AG04450 (cell line): Measurements from ENCODE around the gene SSX2IP. TPM values are rescaled to one million over a fixed set of nuclear protein-coding genes. Genes with fewer than 3 reads are reported as not detected.

ENCODE experiments used
- CTCF ChIA-PET: fragments of 300-600, 350-600 bp; formaldehyde crosslinking; extraction: SDS; loops from one replicate; lab custom pipeline; 2022; ENCODE audit warnings: antibody characterized with exemption, inconsistent platforms; lab: Charles Lee
- POLR2A ChIA-PET: fragments of 350-600 bp; formaldehyde crosslinking; extraction: SDS; loops from one replicate; lab custom pipeline; 2021; ENCODE audit warnings: antibody characterized with exemption, inconsistent platforms; lab: Yijun Ruan, JAX
- DNase-seq: peaks from one replicate; pipeline ENCODE4 v3.0.0-alpha.2; 2011; ENCODE audit warnings: low read depth, low spot score
- H3K27ac ChIP-seq: one replicate; pipeline ENCODE4 v1.5.1; 2012; ENCODE audit warnings: low read depth, low read length, control low read depth
- H3K27me3 ChIP-seq: one replicate; pipeline ENCODE4 v1.6.0; 2012; ENCODE audit warnings: low read length; ENCODE audit not compliant: control insufficient read depth, insufficient read depth
- H3K4me3 ChIP-seq: 2 replicates; pipeline ENCODE4 v1.5.1; 2011; ENCODE audit warnings: mild to moderate bottlenecking, low read depth, low read length, control low read depth
- H3K9me3 ChIP-seq: 2 replicates; pipeline ENCODE4 v1.5.1; 2012; ENCODE audit warnings: low read length; ENCODE audit not compliant: control insufficient read depth, insufficient read depth
- CTCF ChIP-seq: IDR thresholded peaks from 2 replicates; pipeline ENCODE4 v1.5.1; 2011; ENCODE audit warnings: low read depth, low read length, control low read depth, inconsistent platforms
- polyA plus RNA-seq: library from polyadenylated mRNA; depleted of rRNA; stranded (reverse); fragments of >200 nt; gene quantifications from 2 replicates; pipeline ENCODE4 v1.2.3, GENCODE V29; 2011

Gene SSX2IP
- polyA plus RNA-seq, 1 experiment, result 31.7 TPM

DNA sequence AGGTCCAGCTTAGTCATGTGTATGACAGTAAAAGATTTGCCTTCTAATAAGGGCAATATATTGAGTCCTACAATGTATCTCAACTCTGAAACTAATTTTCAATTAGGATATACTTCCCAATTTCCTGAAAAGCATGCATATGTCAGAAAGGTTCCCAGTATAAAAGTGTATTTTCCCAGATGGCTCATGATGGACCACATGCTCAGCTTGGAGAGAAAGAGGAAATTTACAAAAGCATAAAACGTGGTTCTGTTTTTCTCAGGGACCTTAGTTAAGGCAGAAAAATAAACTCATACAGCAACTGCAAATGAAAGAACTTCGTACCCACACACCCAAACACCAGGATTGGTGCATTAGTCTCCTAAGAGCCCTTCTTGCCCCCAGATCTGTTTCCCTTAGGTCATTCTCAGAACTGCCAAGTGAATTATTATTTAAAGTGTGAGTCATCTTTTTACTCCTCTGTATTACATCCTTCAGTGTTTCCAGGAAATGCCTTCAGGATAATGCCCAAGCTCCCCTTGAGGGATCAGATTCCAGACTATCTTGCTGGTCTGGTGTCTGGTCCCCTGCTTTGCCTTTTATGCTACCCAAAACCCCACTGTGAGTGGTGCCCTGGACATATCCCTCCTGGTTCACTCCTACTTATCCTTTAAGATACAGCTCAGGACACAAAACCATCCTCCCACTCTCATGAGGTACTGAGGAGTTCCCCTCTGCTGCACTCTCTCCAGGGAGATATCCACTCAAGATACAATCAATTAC is 57.4 kb downstream of the SSX2IP start:
- H3K27ac ChIP-seq, result no peak overlapping the region
- peak; percentile 18 for DNase-seq
- ChIA-PET POLR2A (no interaction called here), CTCF (interaction anchor here (0.9 kb wide), 1 partner anchor 121 kb away, joined by 4 read pairs; no protein-coding TSS in a partner anchor)
- no peaks in the 10 kb centered on the region for H3K27me3 ChIP-seq
- peaks cover 6% of the 10 kb centered on the region; the same call in 1 of the 2 replicates for H3K9me3 ChIP-seq
- H3K4me3 ChIP-seq, result no peak overlapping the region
- TF ChIP-seq CTCF, result no peak

GRCh38 chr1:84632137-84632536 is 58.1 kb downstream of the SSX2IP start:
- ChIA-PET POLR2A (no interaction called here), CTCF (interaction anchor here (0.9 kb wide), 1 partner anchor 122 kb away, joined by 4 read pairs; no protein-coding TSS in a partner anchor)
- DNase-seq, result no peak
- Histone ChIP-seq H3K27me3 (no peaks in the 10 kb centered on the region), H3K9me3 (peaks cover 6% of the 10 kb centered on the region; the same call in 1 of the 2 replicates), H3K27ac (no peak overlapping the region), H3K4me3 (no peak overlapping the region)
- TF ChIP-seq CTCF, result no peak

GRCh38 chr1:84624876-84625275 is 65.4 kb downstream of the SSX2IP start:
- CTCF ChIA-PET, result interaction anchor here (0.8 to 3.1 kb wide), 3 partner anchors 13 to 129 kb away, joined by 4 to 10 read pairs (median 5); partner anchors contain the start of genes GNG5 and SPATA1
- no peak for DNase-seq
- POLR2A ChIA-PET, result no interaction called here

DNA sequence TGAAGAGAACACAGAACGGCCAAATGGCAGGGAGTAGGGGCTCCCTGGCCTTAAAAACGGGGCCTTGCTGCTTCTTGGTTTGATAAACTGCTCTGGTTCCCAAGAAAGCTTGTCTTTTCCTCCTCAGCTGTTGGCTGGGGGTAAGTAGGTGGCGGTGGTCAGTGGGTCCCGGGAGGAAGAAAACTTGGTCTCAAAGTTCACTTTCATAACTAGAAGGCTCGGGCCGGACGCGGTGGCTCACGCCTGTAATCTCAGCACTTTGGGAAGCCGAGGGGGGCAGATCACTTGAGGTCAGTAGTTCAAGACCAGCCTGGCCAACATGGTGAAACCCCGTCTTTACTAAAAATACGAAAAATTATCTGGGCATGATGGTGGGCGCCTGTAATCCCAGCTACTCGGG is 68.7 kb downstream of the SSX2IP start:
- Histone ChIP-seq H3K27me3 (no peaks in the 10 kb centered on the region), H3K4me3 (no peak overlapping the region), H3K9me3 (no peaks in the 10 kb centered on the region), H3K27ac (no peak overlapping the region)
- POLR2A ChIA-PET, result no interaction called here
- DNase-seq, result no peak
- no peak for TF ChIP-seq CTCF
- CTCF ChIA-PET, result interaction anchor here (0.7 to 2.4 kb wide), 4 partner anchors 8 to 21 kb away, joined by 3 to 16 read pairs (median 3); no protein-coding TSS in a partner anchor

More at GRCh38 chr1:84624876-84625275, 65.4 kb downstream of the SSX2IP start:
- no peaks in the 10 kb centered on the region for H3K9me3 ChIP-seq
- no peak overlapping the region for H3K27ac ChIP-seq
- TF ChIP-seq CTCF, result no peak
- no peaks in the 10 kb centered on the region for H3K27me3 ChIP-seq
- H3K4me3 ChIP-seq, result no peak overlapping the region
